HepG2 (cell line): ENCODE measurements around the gene INKA1. TPM values are rescaled to one million over a fixed set of nuclear protein-coding genes. Genes with fewer than 3 reads are reported as not detected.

ENCODE experiments used
- CSRNP2 ChIP-seq: sonication (generic); formaldehyde crosslinking; conservative IDR thresholded peaks from 2 replicates; pipeline ENCODE4 v1.8.0; 2022; ENCODE audit warnings: low read depth, missing genetic modification reagents
- GFI1 ChIP-seq: sonication (generic); formaldehyde crosslinking; IDR thresholded peaks from 2 replicates; pipeline ENCODE4 v1.5.0; 2020; ENCODE audit warnings: missing genetic modification reagents, mild to moderate bottlenecking, borderline replicate concordance
- GPBP1L1 ChIP-seq: sonication (generic); formaldehyde crosslinking; IDR thresholded peaks from 2 replicates; pipeline ENCODE4 v1.5.0; 2020; ENCODE audit warnings: mild to moderate bottlenecking, missing genetic modification reagents
- HMGXB3 ChIP-seq: sonication (generic); formaldehyde crosslinking; IDR thresholded peaks from 2 replicates; pipeline ENCODE4 v1.4.0; 2020; ENCODE audit warnings: missing genetic modification reagents, borderline replicate concordance
- LCORL ChIP-seq, 2 experiments: fragments of 450-650 bp in 1 of 2; sonication (generic) in 1 of 2; formaldehyde crosslinking in 1 of 2; IDR thresholded peaks; 2 replicates each; pipeline versions ENCODE4 v1.5.0 to v1.6.1; 2017 to 2020; ENCODE audit warnings: antibody characterized with exemption in 1 of 2, missing genetic modification reagents in 1 of 2
- ONECUT2 ChIP-seq: sonication (generic); formaldehyde crosslinking; IDR thresholded peaks from 2 replicates; pipeline ENCODE4 v1.4.0; 2020; ENCODE audit warnings: missing genetic modification reagents
- POGZ ChIP-seq: sonication (generic); formaldehyde crosslinking; IDR thresholded peaks from 2 replicates; pipeline ENCODE4 v1.4.0; 2020; ENCODE audit warnings: mild to moderate bottlenecking, missing genetic modification reagents
- RFXAP ChIP-seq: sonication (generic); formaldehyde crosslinking; IDR thresholded peaks from 2 replicates; pipeline ENCODE4 v1.4.0; 2020; ENCODE audit warnings: missing genetic modification reagents, borderline replicate concordance
- SIN3A ChIP-seq: IDR thresholded peaks from 2 replicates; pipeline ENCODE4 v1.6.1; 2011; ENCODE audit warnings: low read depth, mild to moderate bottlenecking, control low read depth, low read length, borderline replicate concordance
- TBX2 ChIP-seq: sonication (generic); formaldehyde crosslinking; IDR thresholded peaks from 2 replicates; pipeline ENCODE4 v1.5.0; 2020; ENCODE audit warnings: missing genetic modification reagents, mild to moderate bottlenecking, borderline replicate concordance
- TRIM22 ChIP-seq: fragments of 450-650 bp; IDR thresholded peaks from 2 replicates; pipeline ENCODE4 v1.6.1; 2017
- YY1 ChIP-seq: IDR thresholded peaks from 2 replicates; pipeline ENCODE4 v1.6.1; 2011; ENCODE audit warnings: low read length, low read depth, moderate library complexity, mild to moderate bottlenecking; ENCODE audit not compliant: insufficient read depth, insufficient replicate concordance
- ZMYM2 ChIP-seq: sonication (generic); formaldehyde crosslinking; IDR thresholded peaks from 2 replicates; pipeline ENCODE4 v1.8.0; 2022; ENCODE audit warnings: mild to moderate bottlenecking, missing genetic modification reagents
- ZNF253 ChIP-seq: sonication (generic); formaldehyde crosslinking; IDR thresholded peaks from 2 replicates; pipeline ENCODE4 v1.8.0; 2022; ENCODE audit warnings: mild to moderate bottlenecking, missing genetic modification reagents, borderline replicate concordance
- ZNF276 ChIP-seq: sonication (generic); formaldehyde crosslinking; IDR thresholded peaks from 2 replicates; pipeline ENCODE4 v1.4.0; 2020; ENCODE audit warnings: mild to moderate bottlenecking, low read depth, missing genetic modification reagents
- ZNF383 ChIP-seq: sonication (generic); formaldehyde crosslinking; IDR thresholded peaks from 2 replicates; pipeline ENCODE4 v1.4.0; 2020; ENCODE audit warnings: missing genetic modification reagents, mild to moderate bottlenecking, borderline replicate concordance
- ZNF441 ChIP-seq: sonication (generic); formaldehyde crosslinking; IDR thresholded peaks from 2 replicates; pipeline ENCODE4 v1.7.0; 2021; ENCODE audit warnings: missing genetic modification reagents, borderline replicate concordance
- ZNF550 ChIP-seq: sonication (generic); formaldehyde crosslinking; IDR thresholded peaks from 2 replicates; pipeline ENCODE4 v1.4.0; 2020; ENCODE audit warnings: mild to moderate bottlenecking, missing genetic modification reagents, borderline replicate concordance
- polyA plus RNA-seq, 8 experiments: library from polyadenylated mRNA; depleted of rRNA in 3 of 8; stranded (reverse) in 7 of 8; unstranded in 1 of 8; fragments of >200 nt; fragmentation: Illumina TruSeq in 4 of 8; extraction: Trizol in 4 of 8; gene quantifications; 2 replicates each; pipeline versions ENCODE4 v1.2.1 to v1.2.3, GENCODE V29; 2011 to 2016; ENCODE audit warnings: low read depth in 4 of 8, missing spikeins in 1 of 8, mixed read lengths in 1 of 8; ENCODE audit not compliant: insufficient read depth in 1 of 8
- total RNA-seq, 5 experiments: library from RNA; depleted of rRNA; stranded (reverse); fragments of >200 nt; fragmentation: Illumina TruSeq; extraction: Trizol; gene quantifications; 2 replicates each; pipeline ENCODE4 v1.2.3, GENCODE V29; 2016; ENCODE audit warnings: low read depth in 1 of 5

Gene INKA1
- total and polyA plus RNA-seq, 2 of the 13 experiments (the other 11 are each of a cell fraction or from before 2014, with no cell fraction given), result 0.22 to 0.41 TPM

GRCh38 chr3:49844464-49845183, 41.6 kb downstream of the INKA1 start (continued):
- TF ChIP-seq TRIM22 (no peak), ZNF276 (CRISPR knock-in tag) (no peak), GFI1 (CRISPR knock-in tag) (0 out of 2 replicates have a peak, but pooled peaks have one; percentile 36), CSRNP2 (CRISPR knock-in tag) (no peak), GPBP1L1 (CRISPR knock-in tag) (no peak), LCORL (IDR thresholded peaks at IDR 0.05) (no peak), LCORL (CRISPR knock-in tag; IDR thresholded peaks at IDR 0.05) (no peak), ZNF383 (no peak), ONECUT2 (CRISPR knock-in tag) (no peak), SIN3A (no peak), POGZ (CRISPR knock-in tag) (no peak), ZMYM2 (CRISPR knock-in tag) (no peak), ZNF550 (CRISPR knock-in tag) (no peak), TBX2 (CRISPR knock-in tag) (no peak; the same call in 1 of the 2 replicates), HMGXB3 (no peak), YY1 (no peak), RFXAP (CRISPR knock-in tag) (no peak), ZNF441 (CRISPR knock-in tag) (no peak), ZNF253 (CRISPR knock-in tag) (no peak)
